Activated CD8-positive, alpha-beta memory T cell treated with anti-CD3 and anti-CD28 coated beads, Interleukin-2, amount 50 U/mL, for 1 hour (primary cell): ENCODE data around the gene CISH.

Experiments
- DNase-seq: peaks from one replicate; pipeline ENCODE4 v3.0.0-alpha.2; 2020; ENCODE audit errors: extremely low read depth

The CISH gene

DNA sequence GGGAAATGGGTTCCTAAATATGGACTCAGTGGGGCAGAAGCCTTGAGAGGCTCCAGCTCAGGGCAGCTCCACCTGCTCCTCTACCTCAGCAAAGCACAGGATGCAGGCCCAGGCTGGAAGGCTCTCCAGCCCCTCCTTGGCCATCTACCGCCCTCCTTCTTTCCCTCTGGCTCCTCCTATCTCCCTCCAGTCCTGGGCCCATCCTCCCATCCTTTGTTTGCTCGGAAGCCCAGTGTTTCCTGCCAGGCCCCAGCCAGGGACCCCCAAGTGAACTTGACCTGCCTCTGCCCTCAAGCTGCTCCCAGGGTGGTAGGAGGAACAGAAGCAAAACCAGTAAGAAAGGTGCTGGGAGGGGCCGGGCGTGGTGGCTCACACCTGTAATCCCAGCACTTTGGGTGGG, 25.4 kb upstream of the CISH start:
- no peak for DNase-seq

DNA sequence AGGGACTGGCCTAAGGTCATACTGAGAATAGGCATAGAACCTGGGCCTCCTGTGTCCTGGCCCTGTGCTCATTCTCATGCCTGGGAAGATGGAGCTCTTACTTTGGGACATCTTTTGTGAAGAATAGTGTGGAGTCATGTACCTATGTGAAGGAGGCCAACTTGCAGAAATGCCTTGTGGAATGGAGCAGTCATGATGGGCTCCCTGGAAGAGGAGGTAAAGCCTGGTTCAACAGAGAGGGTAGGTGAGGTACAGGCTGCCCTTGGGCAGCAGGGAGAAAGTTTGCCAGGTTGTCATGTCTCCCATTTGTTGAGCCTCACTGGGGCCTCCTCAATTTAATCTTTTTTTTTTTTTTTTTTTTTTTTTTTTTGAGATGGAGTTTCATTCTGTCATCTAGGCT, 23.5 kb upstream of the CISH start:
- DNase-seq, result no peak

DNA sequence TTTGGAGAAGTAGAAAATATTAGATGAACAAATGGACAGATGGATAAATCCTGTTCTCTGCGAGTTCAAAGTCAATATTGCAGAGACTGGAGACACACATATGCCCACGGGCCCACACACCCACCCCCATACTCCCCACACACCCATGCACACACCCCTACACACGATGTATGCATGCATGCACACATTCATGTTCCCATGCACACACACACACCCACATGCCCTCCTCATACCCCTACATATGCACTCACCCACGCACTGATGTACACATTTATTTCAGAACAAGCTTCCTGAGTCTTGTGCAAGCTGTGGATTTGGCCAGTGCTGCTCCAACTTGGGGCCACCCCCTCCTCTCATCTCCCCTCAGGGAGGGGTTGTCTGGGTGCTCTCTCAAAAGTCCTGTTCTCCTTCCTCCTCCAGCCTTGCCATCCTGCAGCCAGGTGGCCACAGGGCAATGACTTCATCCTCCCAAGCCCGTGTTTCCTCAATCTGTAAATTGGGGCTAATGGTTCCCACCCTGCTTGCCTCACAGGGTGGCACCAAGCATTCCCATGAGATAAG, 21.7 kb upstream of the CISH start:
- DNase-seq, result no peak

DNA sequence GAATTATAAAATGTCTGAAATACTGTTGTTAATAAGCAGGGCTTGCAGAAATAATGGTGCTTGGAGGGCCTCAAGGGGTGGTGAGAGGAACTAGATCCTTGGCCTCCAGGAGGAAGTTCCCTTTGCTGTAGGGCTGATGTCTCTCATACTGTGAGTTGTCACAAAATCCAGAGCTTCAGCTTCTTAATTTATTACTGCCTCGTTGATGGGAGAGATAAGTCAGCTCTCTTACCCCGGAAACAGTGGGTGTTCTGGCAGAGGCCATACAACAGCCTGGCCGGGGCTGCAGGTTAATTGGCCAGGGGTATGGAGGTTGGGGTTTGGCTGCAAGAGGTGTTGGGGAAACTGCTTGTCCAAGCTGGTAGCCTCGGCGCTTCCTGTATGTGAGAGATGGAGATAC, 20.9 kb upstream of the CISH start:
- no peak for DNase-seq

DNA sequence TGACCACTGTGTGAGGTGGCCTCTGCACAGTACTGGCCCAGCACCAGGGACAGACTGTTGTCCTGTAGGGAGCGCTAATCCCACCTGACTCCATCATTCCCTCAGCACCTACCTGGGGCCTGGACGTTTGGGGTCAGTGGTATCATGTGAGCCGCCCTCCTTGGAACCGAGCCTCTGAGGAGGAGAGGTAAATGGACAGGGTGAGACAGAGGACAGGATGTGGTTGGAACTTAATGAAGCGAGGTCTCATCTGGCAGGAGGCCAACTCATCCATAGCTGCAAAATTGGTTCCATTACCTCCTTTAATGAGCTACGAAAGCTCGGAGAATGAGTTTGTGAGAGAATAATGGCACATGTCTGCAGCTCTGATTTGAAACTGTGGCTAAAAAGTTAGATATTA, 19.3 kb upstream of the CISH start:
- DNase-seq, result no peak

DNA sequence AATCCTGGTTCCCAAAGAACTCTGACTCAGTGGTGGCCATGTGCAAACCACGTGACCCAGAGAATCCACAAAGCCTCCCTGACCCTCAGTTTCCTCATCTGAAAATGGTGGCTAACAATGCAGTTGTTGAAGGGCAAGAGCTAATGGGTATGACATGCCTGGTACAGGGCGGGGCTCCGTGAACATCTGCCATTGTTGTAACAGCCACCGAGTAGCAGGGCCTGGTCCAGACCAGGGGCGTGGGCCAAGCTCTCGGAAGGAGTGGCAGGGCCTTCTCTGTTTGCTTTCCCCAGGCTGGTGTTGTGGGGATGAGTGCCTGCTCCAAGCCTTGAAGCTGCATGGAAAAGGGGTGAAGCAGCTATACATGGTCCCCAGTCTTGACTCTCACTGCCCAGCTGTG, 18.8 kb upstream of the CISH start:
- no peak for DNase-seq

DNA sequence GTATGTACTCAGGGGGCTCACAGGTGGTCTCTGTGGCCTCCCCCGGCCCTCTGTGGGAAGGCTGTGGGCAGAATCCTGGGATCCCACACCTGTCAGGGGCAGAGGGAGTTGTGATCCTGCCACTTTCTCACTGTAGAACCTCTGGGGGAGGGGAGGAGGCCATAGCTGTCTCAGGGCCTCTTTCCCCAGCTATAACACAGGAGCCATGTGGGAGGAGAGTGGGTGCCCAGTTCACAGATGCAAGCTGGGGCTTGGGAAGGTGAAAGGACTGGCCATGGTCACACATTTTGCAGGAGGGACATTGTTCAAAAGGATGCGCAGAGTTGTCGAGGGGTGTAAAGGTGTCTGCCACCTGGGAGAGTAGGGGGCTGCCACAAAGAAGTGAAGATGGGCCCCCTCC, 17.0 kb upstream of the CISH start:
- DNase-seq, result no peak

DNA sequence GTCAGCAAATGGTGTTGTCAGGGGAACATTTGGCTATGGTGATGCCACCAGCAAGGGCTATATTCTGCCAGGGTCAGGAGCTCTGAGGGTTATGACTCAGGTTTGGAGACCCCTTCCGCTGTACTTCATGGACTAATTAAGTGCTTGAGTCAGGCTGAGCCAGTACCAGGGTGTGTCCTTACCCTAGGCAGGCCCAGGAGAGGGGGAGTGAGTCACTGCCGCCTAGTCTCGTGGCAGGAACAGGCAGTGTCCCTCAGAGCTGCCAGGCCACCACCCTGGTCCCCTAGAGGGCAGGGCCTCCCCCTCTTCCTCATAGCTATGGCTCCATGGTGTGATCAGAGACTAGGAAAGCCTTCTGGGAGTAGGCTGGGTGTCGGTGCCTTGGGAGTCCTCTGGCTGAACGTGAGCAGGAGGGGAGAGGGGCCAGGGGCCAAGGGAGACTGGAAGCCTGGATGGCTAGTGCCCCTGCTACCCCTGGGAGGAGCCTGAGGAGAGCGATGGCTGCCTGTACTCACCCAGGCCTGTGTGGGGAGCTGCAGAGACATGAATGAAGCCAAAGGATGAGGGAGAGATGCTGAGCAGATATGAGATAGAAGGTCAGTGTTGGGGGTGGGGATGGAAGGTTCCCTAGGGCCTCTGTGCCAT, 16.0 kb upstream of the CISH start:
- DNase-seq, result no peak

DNA sequence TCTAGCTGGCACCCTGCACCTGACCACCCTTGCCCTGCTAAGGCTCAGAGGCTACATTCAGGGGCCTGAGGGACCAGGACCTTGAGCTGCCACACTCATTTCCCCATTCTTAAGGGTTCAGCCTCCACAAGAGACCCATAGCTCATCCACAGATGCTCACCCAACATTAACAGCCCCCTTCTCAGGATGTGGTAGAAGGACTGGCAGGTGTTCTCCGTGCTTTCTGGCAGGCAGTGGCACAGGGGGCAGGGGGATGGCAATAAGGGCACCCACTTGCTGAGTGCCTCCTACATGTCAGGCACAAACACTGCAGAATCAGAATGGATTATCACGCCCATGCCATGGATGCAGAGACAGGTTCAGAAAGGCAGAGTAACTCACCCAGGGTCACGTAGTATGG, 14.8 kb upstream of the CISH start:
- DNase-seq, result no peak

DNA sequence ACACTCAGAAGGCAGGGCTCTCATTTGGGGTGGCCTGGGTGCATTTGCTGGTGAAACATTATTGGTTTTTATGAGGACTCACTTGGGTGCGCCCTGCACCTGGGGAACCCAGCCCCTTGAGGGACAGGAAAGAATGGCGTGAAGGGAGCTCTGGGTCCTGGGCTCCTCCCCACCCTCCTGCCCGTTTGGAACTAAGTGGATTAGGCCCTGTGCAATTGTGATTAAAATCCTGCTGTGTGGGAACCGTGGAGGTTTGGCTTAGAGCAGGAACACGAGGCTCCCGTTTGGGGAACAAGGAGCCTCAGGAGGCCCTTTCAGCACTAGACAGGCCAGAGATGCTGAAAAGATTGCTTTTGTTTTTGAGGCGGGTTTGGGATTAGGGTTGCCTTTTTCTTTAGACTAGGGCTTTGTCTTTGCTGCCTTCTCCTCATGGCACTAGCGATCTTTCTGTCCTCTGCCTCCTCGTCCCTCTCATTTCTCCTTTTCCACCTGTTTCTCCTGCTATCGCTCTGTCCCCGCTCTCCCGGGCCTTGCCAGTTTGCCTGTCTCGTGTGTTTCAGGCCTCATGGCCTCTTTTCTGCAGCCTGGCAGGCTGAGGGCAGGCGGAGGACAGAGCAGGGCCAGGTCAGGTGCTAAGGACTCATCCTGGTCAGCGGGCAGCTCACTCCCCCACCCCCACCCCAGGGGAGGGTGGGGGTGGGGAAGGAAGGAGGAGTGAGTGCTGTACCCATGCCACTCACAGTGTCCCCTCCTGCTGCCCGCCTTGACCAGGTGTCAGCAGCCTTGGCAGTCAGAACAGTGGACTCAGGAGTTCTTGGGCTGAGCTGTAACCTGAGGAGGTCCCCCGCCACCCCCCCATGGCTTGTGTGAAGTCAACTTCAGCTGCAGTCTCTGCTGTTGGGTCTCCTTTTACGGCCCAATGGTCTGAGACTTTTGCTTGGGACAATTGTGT, 13.9 kb upstream of the CISH start:
- no peak for DNase-seq

DNA sequence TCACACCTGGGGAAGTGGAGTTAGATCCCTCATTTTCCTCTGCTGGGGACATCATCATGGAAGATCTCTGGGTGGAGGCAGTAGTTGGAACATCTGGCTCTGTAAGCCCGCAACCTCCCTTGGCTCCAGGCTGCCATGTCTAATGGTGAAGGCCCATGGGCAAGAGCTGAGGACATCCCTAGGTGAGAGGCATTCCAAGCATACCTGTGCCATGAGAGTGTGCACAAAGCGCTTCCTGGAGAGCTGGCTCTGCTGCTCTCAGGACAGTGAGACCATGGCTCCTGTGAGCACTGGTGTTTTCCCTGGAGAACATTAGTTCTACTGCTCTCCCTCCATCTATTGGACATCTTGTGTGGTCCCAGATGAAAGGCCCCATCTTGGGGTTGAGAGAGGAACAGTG, 13.1 kb upstream of the CISH start:
- DNase-seq, result no peak

DNA sequence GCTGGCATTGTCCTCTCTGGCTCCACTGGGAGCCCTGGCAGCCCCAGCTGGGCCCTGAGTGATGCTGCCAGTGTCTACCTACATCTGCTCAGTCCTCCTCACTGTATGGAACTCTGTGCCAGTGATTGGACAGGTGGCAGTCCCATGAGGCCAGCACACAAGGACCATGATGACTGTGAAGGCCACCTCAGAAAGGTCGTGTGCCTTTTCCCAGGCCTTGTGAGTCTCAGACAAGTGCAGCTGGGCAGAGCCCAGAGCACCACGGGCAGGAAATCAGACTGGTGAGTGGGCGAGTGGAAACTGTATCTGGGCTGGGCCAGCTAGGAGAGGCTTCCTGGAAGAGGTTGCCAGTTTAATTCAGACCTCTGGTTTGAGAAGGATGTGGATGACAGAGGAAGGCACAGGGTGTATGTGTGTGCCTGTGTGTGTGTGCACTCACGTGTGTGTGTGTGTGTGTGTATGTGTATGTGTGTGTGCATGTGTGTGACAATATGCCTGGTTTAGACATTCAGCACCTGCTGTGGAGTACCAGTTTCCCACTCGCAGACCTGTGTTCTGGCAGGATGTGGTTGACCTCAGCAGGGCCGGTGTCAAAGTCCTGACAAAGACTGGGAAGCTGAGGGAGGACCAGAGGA, 12.4 kb upstream of the CISH start:
- DNase-seq, result no peak

DNA sequence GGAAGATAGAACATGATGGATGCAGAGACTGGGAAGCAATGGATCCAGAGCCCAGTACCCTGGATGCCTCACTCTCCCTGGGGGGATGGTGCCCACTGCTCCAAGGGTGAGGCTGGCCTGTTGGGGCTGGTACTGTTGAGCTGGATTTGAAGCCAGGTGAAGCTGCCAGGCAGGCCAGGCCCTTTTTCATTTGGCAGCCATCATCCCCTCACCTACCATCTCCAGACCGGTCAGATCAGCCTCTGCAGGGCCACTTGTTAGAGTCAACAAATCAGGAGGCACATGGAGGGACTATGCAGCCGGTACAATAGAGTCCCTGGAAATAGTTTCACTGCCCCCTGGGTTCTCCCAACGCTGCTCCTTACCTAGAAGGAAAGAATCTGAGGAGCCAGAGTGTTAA, 11.3 kb upstream of the CISH start:
- no peak for DNase-seq

DNA sequence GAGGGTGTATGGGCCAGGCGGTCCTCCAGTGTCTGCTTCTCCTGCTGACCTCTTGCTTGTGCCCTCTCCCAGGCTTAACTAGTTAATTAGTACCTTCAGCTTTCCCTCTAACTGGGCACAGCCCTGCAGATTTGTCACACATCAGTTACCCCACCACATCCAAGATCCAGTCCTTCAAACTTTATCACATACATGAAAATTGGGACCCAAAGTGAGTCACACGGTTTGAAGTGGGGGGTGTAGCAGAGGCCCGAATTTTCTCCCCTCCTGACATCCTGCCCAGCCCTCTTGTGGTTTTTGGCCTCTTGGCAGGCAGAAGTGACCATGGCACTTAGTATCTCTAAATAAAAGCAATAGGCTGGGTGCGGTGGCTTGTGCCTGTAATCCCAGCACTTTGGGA, 9.2 kb upstream of the CISH start:
- no peak for DNase-seq

DNA sequence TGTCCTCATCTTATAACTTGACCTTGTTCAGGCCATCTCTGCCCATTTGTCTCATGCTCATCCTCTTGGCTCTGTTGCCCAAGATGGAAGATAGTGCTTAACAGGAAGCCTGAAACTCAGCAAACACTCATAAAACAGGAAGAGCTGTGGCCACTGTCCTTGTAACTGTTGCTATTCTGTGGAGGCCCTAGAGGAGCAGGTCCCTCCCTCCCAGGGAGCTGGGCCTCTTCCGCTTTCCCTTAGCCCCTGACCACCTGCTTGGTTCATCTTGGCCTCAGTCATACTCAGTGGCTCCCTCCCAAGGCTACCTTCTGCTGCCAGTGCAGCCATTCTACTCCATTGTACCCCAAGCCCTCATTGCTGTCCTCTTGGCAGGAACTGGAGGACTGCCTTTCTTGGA, 8.8 kb upstream of the CISH start:
- DNase-seq, result no peak

DNA sequence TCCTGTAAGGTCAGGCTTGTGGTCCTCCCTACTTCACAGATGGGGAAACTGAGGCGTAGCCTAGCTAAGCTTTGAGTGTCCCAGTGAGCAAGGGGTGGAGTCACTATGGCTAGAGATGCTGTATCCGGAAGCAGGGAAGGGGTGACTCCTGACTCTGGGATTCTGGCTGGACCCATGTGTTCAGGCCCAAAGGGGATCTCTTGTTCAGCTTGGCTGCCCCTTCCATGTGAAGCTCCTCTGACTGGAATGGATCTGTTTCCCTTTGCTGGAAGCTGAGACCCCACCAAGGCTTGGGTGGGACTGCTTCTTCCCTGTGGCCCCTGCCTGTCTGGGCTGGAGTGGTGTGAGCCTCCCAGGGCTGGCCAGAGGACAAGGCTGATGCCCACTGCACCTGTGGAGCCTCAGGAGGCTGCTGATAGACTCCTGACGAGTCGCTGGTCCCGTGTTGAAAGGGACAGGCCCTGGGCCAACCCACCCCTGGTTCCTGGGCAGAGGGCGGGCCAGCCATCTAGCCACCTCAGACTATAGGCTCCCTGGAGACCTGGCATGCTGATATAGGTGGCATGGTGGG, 6.4 kb upstream of the CISH start:
- no peak for DNase-seq

DNA sequence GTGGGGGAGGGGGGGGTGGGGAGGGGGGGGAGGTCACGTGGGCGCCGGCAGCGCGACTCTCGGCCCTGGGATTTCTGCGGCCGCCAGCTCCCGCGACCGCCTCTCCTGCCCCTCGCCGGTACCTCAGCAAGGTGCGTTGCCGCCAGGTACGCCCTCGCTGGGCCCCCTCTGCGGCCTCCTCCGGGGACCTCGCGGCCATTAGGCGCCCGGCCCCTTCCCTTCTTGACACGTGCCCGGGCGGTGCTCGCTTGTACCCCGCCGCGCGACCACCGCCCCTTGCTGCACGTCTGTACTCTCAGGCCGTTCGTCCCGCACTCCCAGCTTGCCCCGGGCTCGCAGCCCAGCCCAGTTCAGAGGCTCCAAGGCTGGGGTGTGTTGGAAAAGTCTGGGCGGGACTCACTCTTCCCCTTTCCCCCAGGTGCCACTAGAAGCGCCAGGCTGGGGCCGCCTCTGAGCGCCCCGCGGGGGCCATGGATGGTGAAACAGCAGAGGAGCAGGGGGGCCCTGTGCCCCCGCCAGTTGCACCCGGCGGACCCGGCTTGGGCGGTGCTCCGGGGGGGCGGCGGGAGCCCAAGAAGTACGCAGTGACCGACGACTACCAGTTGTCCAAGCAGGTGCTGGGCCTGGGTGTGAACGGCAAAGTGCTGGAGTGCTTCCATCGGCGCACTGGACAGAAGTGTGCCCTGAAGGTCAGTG, 5.7 kb upstream of the CISH start, which contains the start of gene MAPKAPK3:
Gene MAPKAPK3, plus strand, starts transcription at position 56 of the 696 bp plus-strand sequence. Its CDS starts 415 bp downstream, at position 471.
- DNase-seq, result no peak

DNA sequence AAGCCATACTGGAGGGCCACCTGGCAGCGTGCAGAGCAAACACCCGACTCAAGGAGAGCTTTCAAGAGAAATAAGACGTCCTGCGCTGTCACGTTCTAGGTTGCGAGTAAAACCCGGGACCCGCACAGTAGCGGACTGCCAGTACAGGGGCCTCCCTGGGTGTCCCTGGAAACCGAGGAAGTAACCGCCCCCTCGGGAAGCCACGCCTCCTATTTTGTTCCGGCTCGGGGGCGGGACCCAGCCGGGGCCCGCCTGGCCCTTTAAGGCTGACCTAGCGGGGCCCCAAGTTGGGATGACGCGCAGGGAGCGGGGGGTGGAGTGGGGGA, 5.2 kb upstream of the CISH start:
- DNase-seq, result peak; percentile 78

DNA sequence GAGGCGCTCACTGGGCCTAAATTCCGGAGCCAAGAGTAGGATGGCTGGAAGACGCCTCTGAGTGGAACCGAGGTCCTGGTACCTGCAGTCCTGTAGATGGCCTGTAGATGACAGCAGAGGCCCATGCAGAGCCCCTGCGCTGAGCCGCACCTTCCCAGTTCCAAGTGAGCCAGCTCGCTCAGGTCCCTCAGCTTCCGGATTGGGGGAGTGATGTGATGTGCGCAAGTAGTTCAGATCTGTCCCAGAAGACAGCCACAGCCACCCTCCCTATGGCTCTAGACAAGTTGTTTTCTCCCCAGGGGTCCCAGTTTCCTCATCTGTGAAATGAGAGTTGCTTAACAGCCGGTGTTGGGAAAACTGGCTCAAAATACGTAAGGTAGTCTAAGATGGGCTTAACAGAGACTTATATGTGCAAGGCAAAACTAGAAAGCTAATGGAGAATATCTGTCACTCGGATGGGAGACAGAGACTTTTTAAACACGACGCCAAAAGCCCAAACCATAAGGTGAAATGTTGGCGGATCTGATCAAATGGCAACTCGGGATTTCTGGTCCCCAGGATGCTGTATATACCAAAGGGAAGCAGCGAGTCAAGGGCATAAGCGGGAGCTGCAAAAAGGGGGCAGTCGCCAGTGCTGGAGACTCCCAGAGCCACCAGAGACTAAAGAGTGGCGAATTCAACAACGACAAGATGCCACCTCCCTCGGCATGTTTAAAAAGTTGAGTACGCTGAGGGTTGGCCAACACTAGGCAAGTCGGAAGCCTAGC, 4.6 kb upstream of the CISH start:
- DNase-seq, result peak; percentile 51

DNA sequence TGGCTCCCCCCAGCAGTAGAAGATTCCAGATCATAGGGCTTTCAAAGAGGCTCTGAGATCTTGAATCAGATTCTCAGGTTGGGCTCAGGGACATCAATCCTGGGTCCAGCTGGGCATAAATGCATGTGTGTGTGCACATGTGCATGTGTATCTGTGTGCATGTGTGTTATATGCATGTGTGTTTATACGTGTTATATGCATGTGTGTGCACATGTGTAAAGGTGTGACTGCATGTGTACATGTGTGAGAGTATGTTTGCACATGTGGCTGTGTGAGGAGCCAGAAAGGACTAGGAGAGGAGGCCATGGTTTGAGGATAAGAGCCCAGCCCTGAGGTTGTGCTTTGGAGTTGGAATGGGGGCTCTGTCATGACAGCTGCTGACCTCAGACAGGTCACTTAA, 3.6 kb upstream of the CISH start:
- no peak for DNase-seq
